HCT116 (cell line): ENCODE data around the gene SH2D1B. TPM values are rescaled to one million over a fixed set of nuclear protein-coding genes. Genes with fewer than 3 reads are reported as not detected.

Experiments
- ATAC-seq: fragments of 200-7000 bp; cut with Tn5 transposase; 2 replicates; pipeline ENCODE4 v1.9.1; 2020; ENCODE audit warnings: mild to moderate bottlenecking, moderate library complexity
- BruUV-seq: library from RNA; stranded (reverse); fragments of 400-500 nt; replicated peaks from 2 replicates; lab custom pipeline; 2021; lab: Mats Ljungman, UMichigan
- CTCF ChIA-PET: fragments of 300-600 bp; sonication (Branson Sonifier 250); formaldehyde crosslinking; loops from one replicate; lab custom pipeline; 2021; ENCODE audit warnings: antibody characterized with exemption; lab: Charles Lee
- POLR2A ChIA-PET: fragments of 300-600, 350-600 bp; sonication (Branson Sonifier 250); formaldehyde crosslinking; loops from one replicate; lab custom pipeline; 2021; ENCODE audit warnings: antibody characterized with exemption; lab: Charles Lee
- RAD21 ChIA-PET, 2 experiments: fragments of 300-600 bp; sonication (Branson Sonifier 250); formaldehyde crosslinking; loops; one replicate each; lab custom pipeline; 2023; ENCODE audit warnings: low total read pairs in 2 of 2; ENCODE audit not compliant: uncharacterized antibody in 2 of 2, unreplicated experiment in 2 of 2, low non-redundant PET in 1 of 2; lab: Charles Lee
- DNase-seq: peaks from one replicate; pipeline ENCODE4 v3.0.0-alpha.2; 2010; ENCODE audit warnings: low read depth, low spot score
- H2AFZ ChIP-seq: fragments of 200-600 bp; shearing (Covaris generic), sonication (generic); 2 replicates; pipeline ENCODE4 v1.6.1; 2017; ENCODE audit warnings: low read depth, mixed run types, mixed read lengths, antibody characterized with exemption, low read length; ENCODE audit not compliant: poor library complexity, severe bottlenecking
- H3K27ac ChIP-seq: 2 replicates; pipeline ENCODE4 v1.5.1; 2012; ENCODE audit warnings: low read depth, low read length
- H3K27me3 ChIP-seq: fragments of 200-600 bp; sonication (generic); 2 replicates; pipeline ENCODE4 v1.6.1; 2016; ENCODE audit warnings: mixed run types, low read length, mixed read lengths; ENCODE audit not compliant: insufficient read depth
- H3K36me3 ChIP-seq, 2 experiments: fragments of 200-500 bp in 1 of 2; fragments of 200-600 bp in 1 of 2; sonication (Bioruptor generic) in 1 of 2; sonication (generic) in 1 of 2; 2 replicates each; pipeline versions ENCODE4 v1.5.1 to v1.6.1; 2014 to 2016; ENCODE audit warnings: low read length in 2 of 2, inconsistent platforms in 1 of 2, mixed read lengths in 1 of 2, mixed run types in 1 of 2; ENCODE audit not compliant: insufficient read depth in 2 of 2, control insufficient read depth in 1 of 2
- H3K4me1 ChIP-seq, 2 experiments: fragments of 200-600 bp in 1 of 2; sonication (generic) in 1 of 2; 2 replicates each; pipeline versions ENCODE4 v1.5.1 to v1.6.1; 2012 to 2017; ENCODE audit warnings: low read length in 2 of 2, inconsistent platforms in 1 of 2, mild to moderate bottlenecking in 1 of 2, mixed read lengths in 1 of 2, mixed run types in 1 of 2, moderate library complexity in 1 of 2; ENCODE audit not compliant: insufficient read depth in 2 of 2, control insufficient read depth in 1 of 2
- H3K4me2 ChIP-seq: fragments of 200-600 bp; sonication (generic); 2 replicates; pipeline ENCODE4 v1.6.1; 2017; ENCODE audit warnings: mixed run types, low read length, mixed read lengths
- H3K4me3 ChIP-seq, 2 experiments: fragments of 200-600 bp in 1 of 2; sonication (generic) in 1 of 2; replicated peaks in 1 of 2; 2 replicates each; pipeline ENCODE4 v1.5.1; 2011 to 2016; ENCODE audit warnings: low read length in 2 of 2, control low read depth in 1 of 2, low read depth in 1 of 2, mild to moderate bottlenecking in 1 of 2, mixed read lengths in 1 of 2, mixed run types in 1 of 2
- H3K79me2 ChIP-seq: fragments of 200-600 bp; sonication (generic); 2 replicates; pipeline ENCODE4 v1.6.1; 2017; ENCODE audit warnings: mild to moderate bottlenecking, mixed run types, low read length, moderate library complexity, mixed read lengths; ENCODE audit not compliant: insufficient read depth
- H3K9ac ChIP-seq: fragments of 200-600 bp; sonication (generic); 2 replicates; pipeline ENCODE4 v1.6.1; 2016; ENCODE audit warnings: low read length, mixed read lengths
- H3K9me2 ChIP-seq: fragments of 200-600 bp; sonication (generic), shearing (Covaris generic); 2 replicates; pipeline ENCODE4 v1.6.1; 2017; ENCODE audit warnings: mixed run types, mild to moderate bottlenecking, moderate library complexity; ENCODE audit not compliant: insufficient read depth
- H3K9me3 ChIP-seq, 2 experiments: fragments of 200-500 bp in 1 of 2; fragments of 200-600 bp in 1 of 2; sonication (Bioruptor generic) in 1 of 2; sonication (generic) in 1 of 2; 2 replicates each; pipeline ENCODE4 v1.6.1; 2014 to 2017; ENCODE audit warnings: low read length in 2 of 2, mixed read lengths in 2 of 2, inconsistent platforms in 1 of 2, low read depth in 1 of 2, mild to moderate bottlenecking in 1 of 2, mixed run types in 1 of 2, moderate library complexity in 1 of 2; ENCODE audit not compliant: control insufficient read depth in 1 of 2, insufficient read depth in 1 of 2
- H4K20me1 ChIP-seq: fragments of 200-600 bp; sonication (generic), shearing (Covaris generic); 2 replicates; pipeline ENCODE4 v1.6.1; 2017; ENCODE audit warnings: mixed run types, mild to moderate bottlenecking, moderate library complexity; ENCODE audit not compliant: insufficient read depth
- CBX3 ChIP-seq: IDR thresholded peaks from 2 replicates; pipeline ENCODE4 v1.6.1; 2012; ENCODE audit warnings: low read depth
- CTCF ChIP-seq, 3 experiments: fragments of 200-600 bp in 1 of 3; sonication (generic) in 1 of 3; IDR thresholded peaks in 2 of 3; conservative IDR thresholded peaks in 1 of 3; 2 replicates each; pipeline ENCODE4 v1.5.1; 2012 to 2017; ENCODE audit warnings: low read depth in 2 of 3, low read length in 2 of 3, antibody characterized with exemption in 1 of 3, borderline replicate concordance in 1 of 3, control low read depth in 1 of 3, mild to moderate bottlenecking in 1 of 3, mixed read lengths in 1 of 3, mixed run types in 1 of 3, moderate library complexity in 1 of 3; ENCODE audit not compliant: insufficient read depth in 1 of 3
- ELF1 ChIP-seq: IDR thresholded peaks from 2 replicates; pipeline ENCODE4 v1.6.1; 2012; ENCODE audit warnings: low read depth, borderline replicate concordance
- EZH2phosphoT487 ChIP-seq: fragments of 200-600 bp; IDR thresholded peaks from 2 replicates; pipeline ENCODE4 v1.6.1; 2018; ENCODE audit warnings: antibody characterized with exemption, borderline replicate concordance
- FOSL1 ChIP-seq: IDR thresholded peaks from 2 replicates; pipeline ENCODE4 v1.6.1; 2012; ENCODE audit warnings: low read depth
- JUND ChIP-seq: IDR thresholded peaks from 2 replicates; pipeline ENCODE4 v1.6.1; 2012
- POLR2AphosphoS5 ChIP-seq: IDR thresholded peaks from 2 replicates; pipeline ENCODE4 v1.6.1; 2011; ENCODE audit warnings: mild to moderate bottlenecking, low read depth, low read length, moderate library complexity
- RAD21 ChIP-seq: IDR thresholded peaks from 2 replicates; pipeline ENCODE4 v1.6.1; 2012; ENCODE audit warnings: low read depth, mild to moderate bottlenecking
- REST ChIP-seq: IDR thresholded peaks from 2 replicates; pipeline ENCODE4 v1.6.1; 2012; ENCODE audit warnings: low read depth
- SP1 ChIP-seq: IDR thresholded peaks from 2 replicates; pipeline ENCODE4 v1.6.1; 2012; ENCODE audit warnings: low read depth
- SRF ChIP-seq: IDR thresholded peaks from 2 replicates; pipeline ENCODE4 v1.6.1; 2012; ENCODE audit warnings: low read depth
- YY1 ChIP-seq: IDR thresholded peaks from 2 replicates; pipeline ENCODE4 v1.6.1; 2011; ENCODE audit warnings: low read length, low read depth, moderate library complexity, mild to moderate bottlenecking; ENCODE audit not compliant: insufficient replicate concordance; ENCODE audit errors: extremely low read depth
- ZFX ChIP-seq: fragments of 450-650 bp; IDR thresholded peaks from 2 replicates; pipeline ENCODE4 v1.6.1; 2017
- intact Hi-C: fragments of 100-400 bp; cut with micrococcal nuclease; formaldehyde crosslinking; loops from 2 replicates; pipeline ENCODE4 v1.10.0; 2022
- total RNA-seq: library from RNA; stranded (reverse); gene quantifications from one replicate; pipeline ENCODE4 v1.2.1, GENCODE V29; 2021; ENCODE audit not compliant: unreplicated experiment
- TF ChIP-seq, protein P1 (sequence below): IDR thresholded peaks from 2 replicates; pipeline ENCODE4 v1.6.1; 2011; ENCODE audit warnings: mild to moderate bottlenecking, low read length, moderate library complexity; ENCODE audit not compliant: insufficient replicate concordance; ENCODE audit errors: extremely low read depth
- TF ChIP-seq, protein P2 (sequence below): IDR thresholded peaks from 2 replicates; pipeline ENCODE4 v1.6.1; 2012
- TF ChIP-seq, protein P3 (sequence below): IDR thresholded peaks from 2 replicates; pipeline ENCODE4 v1.6.1; 2012

SH2D1B gene
- total RNA-seq, 1 experiment from 2014 or later: 0.12 TPM

GRCh38 chr1:162385702-162386101, 26.2 kb downstream of the SH2D1B start (continued):
- TF ChIP-seq, protein P1, sequence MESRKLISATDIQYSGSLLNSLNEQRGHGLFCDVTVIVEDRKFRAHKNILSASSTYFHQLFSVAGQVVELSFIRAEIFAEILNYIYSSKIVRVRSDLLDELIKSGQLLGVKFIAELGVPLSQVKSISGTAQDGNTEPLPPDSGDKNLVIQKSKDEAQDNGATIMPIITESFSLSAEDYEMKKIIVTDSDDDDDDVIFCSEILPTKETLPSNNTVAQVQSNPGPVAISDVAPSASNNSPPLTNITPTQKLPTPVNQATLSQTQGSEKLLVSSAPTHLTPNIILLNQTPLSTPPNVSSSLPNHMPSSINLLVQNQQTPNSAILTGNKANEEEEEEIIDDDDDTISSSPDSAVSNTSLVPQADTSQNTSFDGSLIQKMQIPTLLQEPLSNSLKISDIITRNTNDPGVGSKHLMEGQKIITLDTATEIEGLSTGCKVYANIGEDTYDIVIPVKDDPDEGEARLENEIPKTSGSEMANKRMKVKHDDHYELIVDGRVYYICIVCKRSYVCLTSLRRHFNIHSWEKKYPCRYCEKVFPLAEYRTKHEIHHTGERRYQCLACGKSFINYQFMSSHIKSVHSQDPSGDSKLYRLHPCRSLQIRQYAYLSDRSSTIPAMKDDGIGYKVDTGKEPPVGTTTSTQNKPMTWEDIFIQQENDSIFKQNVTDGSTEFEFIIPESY: no peak
- TF ChIP-seq, all 23 proteins: peak for 0

DNA sequence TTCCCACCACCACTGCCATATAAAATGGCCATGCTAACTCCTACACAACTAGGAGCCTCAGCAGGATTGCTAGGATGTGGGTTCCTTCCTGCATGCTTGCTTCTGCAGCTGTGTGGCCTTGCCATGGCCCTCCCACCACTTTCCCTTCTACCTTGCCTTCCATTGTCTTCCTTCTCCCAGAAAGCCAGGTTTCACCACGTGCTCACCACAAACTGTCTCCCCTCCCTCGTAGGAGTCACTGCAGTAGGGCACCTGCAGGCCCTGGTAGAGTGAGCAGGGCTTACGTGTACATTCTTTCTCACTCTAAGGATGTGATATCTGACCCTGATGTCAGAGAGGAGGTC, 26.7 kb downstream of the SH2D1B start:
- Histone ChIP-seq H3K4me2 (no peak overlapping the region), H3K9ac (no peak overlapping the region), H3K27me3 (no peaks in the 10 kb centered on the region), H3K79me2 (no peaks in the 10 kb centered on the region), H3K4me1 (peaks cover 22 to 30% of the 10 kb centered on the region in 2 experiments), H3K36me3 (no peaks in the 10 kb centered on the region), H3K4me3 (no peak overlapping the region), H3K9me2 (no peaks in the 10 kb centered on the region), H3K9me3 (no peaks in the 10 kb centered on the region), H4K20me1 (no peaks in the 10 kb centered on the region), H2AFZ (no peak overlapping the region), H3K27ac (no peak overlapping the region)
- ChIA-PET CTCF (no interaction called here), POLR2A (no interaction called here), RAD21 (no interaction called here)
- no TSS peak for BruUV-seq
- DNase-seq (no peak), ATAC-seq (no peak)
- intact Hi-C loops: no loop called here
- TF ChIP-seq FOSL1 (no peak), JUND (no peak), ZFX (no peak), CTCF (IDR thresholded peaks at IDR 0.05 in 2 of 3, conservative IDR thresholded peaks at IDR 0.05 in 1 of 3; ENCODE audit: borderline replicate concordance in 1 of 3, insufficient read depth in 1 of 3, low read depth in 2 of 3, low read length in 2 of 3) (no peak), REST (no peak), EZH2phosphoT487 (no peak), CBX3 (no peak), SRF (no peak), POLR2AphosphoS5 (no peak), YY1 (no peak), SP1 (no peak), ELF1 (no peak), RAD21 (no peak)
- TF ChIP-seq, protein P2, sequence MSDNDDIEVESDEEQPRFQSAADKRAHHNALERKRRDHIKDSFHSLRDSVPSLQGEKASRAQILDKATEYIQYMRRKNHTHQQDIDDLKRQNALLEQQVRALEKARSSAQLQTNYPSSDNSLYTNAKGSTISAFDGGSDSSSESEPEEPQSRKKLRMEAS: no peak
- TF ChIP-seq, protein P3, sequence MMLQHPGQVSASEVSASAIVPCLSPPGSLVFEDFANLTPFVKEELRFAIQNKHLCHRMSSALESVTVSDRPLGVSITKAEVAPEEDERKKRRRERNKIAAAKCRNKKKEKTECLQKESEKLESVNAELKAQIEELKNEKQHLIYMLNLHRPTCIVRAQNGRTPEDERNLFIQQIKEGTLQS: no peak
- TF ChIP-seq, protein P1: no peak
